ENCODE data around the gene SUPT3H. TPM values are rescaled to one million over a fixed set of nuclear protein-coding genes. Genes with fewer than 3 reads are reported as not detected.

The SUPT3H gene
- total and polyA plus RNA-seq, 2 of the 8 experiments (the other 6 are each of a cell fraction or from before 2014, with no cell fraction given): 18.8 to 23.0 TPM

DNA sequence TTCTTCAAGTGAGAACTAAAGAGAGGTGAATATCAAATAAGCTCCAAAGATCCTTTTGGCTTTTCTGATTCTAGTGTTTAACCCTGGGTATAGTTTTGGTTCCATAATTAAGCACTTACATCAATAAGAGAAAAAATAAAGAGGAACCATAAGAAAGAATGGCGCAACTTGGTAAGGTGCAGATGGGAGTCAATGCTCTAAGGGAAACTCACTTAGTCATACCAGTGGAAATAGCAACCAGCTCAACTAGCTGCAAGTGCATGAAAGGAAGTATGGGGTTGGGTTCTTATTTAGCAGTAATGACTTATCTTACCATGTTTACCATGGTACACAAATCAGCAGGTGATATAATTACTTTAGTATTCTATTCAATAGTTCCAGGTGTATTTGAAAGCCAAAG, 346.1 kb downstream of the SUPT3H start:
- H4K91ac ChIP-seq (replicated peaks; ENCODE audit: insufficient read length, low read length): no peak overlapping the region
- H4K5ac ChIP-seq (ENCODE audit: insufficient read length, low read depth, low read length): no peak overlapping the region
- no peaks in the 10 kb centered on the region for H3K27me3 ChIP-seq (replicated peaks in 1 of 4; ENCODE audit: control insufficient read depth in 3 of 4, extremely low read depth in 1 of 4, insufficient read depth in 3 of 4, low read length in 3 of 4)
- no peaks in the 10 kb centered on the region for H3K4me1 ChIP-seq (replicated peaks in 1 of 4; ENCODE audit: control insufficient read depth in 3 of 4, insufficient read depth in 4 of 4, low read length in 3 of 4)
- H3K79me1 ChIP-seq (ENCODE audit: low read depth, low read length): no peaks in the 10 kb centered on the region
- H4K20me1 ChIP-seq (replicated peaks in 1 of 2; ENCODE audit: control insufficient read depth in 1 of 2, insufficient read depth in 2 of 2, low read length in 2 of 2): no peaks in the 10 kb centered on the region
- H2BK5ac ChIP-seq (ENCODE audit: low read depth, low read length): no peak overlapping the region
- no peak overlapping the region for H3K18ac ChIP-seq (ENCODE audit: extremely low read depth, low read length)
- no peak for FAIRE-seq
- no peak overlapping the region for H2BK120ac ChIP-seq (replicated peaks; ENCODE audit: low read depth, low read length)
- no peak for DNase-seq (ENCODE audit: low read depth in 1 of 2, low spot score in 2 of 2)
- no peak overlapping the region for H3K4me3 ChIP-seq (ENCODE audit: extremely low read depth in 1 of 4, insufficient read depth in 2 of 4, low read depth in 3 of 4, low read length in 4 of 4)
- WGBS, 2 experiments (ENCODE audit: extremely low coverage in 1 of 2, insufficient coverage in 1 of 2, insufficient read length in 1 of 2, insufficient replicate concordance in 2 of 2, low coverage in 1 of 2, low lambda C conversion rate in 2 of 2, missing lambda C conversion rate in 1 of 2): 94% methylated on average over 1 of the region's 1 CpG; no CpG with 5 or more reads in 1 of the 2 experiments
- H2AFZ ChIP-seq (ENCODE audit: low read length): no peak overlapping the region
- no peak overlapping the region for H2AK5ac ChIP-seq (ENCODE audit: low read depth, low read length)
- no peak overlapping the region for H3K56ac ChIP-seq (replicated peaks; ENCODE audit: insufficient read length, low read depth, low read length)
- no peak overlapping the region for H2BK15ac ChIP-seq (ENCODE audit: low read length)
- no peaks in the 10 kb centered on the region for H3K36me3 ChIP-seq (ENCODE audit: control insufficient read depth in 2 of 4, insufficient read depth in 4 of 4, low read length in 3 of 4)
- ChIA-PET CTCF (ENCODE audit: partially characterized antibody) (interaction anchor here (1.2 kb wide), 1 partner anchor 12 kb away, joined by 5 read pairs; no protein-coding TSS in a partner anchor), POLR2A (ENCODE audit: partially characterized antibody) (no interaction called here)
- no peak overlapping the region for H3K14ac ChIP-seq (ENCODE audit: insufficient read length)
- H3K4ac ChIP-seq (replicated peaks; ENCODE audit: insufficient read length, low read depth, low read length): no peak overlapping the region
- no peak overlapping the region for H3K27ac ChIP-seq (ENCODE audit: low read depth, low read length)
- H4K8ac ChIP-seq (ENCODE audit: extremely low read depth, insufficient read depth, low read length): no peak overlapping the region
- no peak overlapping the region for H3K23ac ChIP-seq (ENCODE audit: insufficient read length)
- no peak overlapping the region for H3K4me2 ChIP-seq (ENCODE audit: insufficient read depth in 1 of 2, low read depth in 2 of 2, low read length in 2 of 2)
- no peaks in the 10 kb centered on the region for H3K9me3 ChIP-seq (ENCODE audit: insufficient read depth in 2 of 2, low read depth in 1 of 2, low read length in 1 of 2)
- H2BK12ac ChIP-seq (ENCODE audit: low read depth, low read length): no peak overlapping the region
- H2BK20ac ChIP-seq (ENCODE audit: low read length): no peak overlapping the region
- H3K23me2 ChIP-seq (ENCODE audit: low read depth, low read length): no peaks in the 10 kb centered on the region
- H3K9ac ChIP-seq (replicated peaks in 1 of 4; ENCODE audit: extremely low read depth in 1 of 4, low read depth in 3 of 4, low read length in 3 of 4): no peak overlapping the region
- no peaks in the 10 kb centered on the region for H3K79me2 ChIP-seq (ENCODE audit: control insufficient read depth in 1 of 2, insufficient read depth in 2 of 2, low read length in 2 of 2)
- TF ChIP-seq SRF (IDR thresholded peaks at IDR 0.05; ENCODE audit: low read depth, low read length) (no peak), POLR2AphosphoS5 (IDR thresholded peaks at IDR 0.05; ENCODE audit: low read depth, low read length) (no peak)
